Femur (tissue), 1 donor: ENCODE measurements around the gene CATSPERE.
"Not testable (repeated sequence)": the region's sequence is repeated elsewhere in the genome, so short reads cannot be mapped to it uniquely, and the experiment has no call there.

Experiments
- DNase-seq: peaks from one replicate; pipeline ENCODE4 v3.0.0-alpha.2; 2017

Gene CATSPERE

DNA sequence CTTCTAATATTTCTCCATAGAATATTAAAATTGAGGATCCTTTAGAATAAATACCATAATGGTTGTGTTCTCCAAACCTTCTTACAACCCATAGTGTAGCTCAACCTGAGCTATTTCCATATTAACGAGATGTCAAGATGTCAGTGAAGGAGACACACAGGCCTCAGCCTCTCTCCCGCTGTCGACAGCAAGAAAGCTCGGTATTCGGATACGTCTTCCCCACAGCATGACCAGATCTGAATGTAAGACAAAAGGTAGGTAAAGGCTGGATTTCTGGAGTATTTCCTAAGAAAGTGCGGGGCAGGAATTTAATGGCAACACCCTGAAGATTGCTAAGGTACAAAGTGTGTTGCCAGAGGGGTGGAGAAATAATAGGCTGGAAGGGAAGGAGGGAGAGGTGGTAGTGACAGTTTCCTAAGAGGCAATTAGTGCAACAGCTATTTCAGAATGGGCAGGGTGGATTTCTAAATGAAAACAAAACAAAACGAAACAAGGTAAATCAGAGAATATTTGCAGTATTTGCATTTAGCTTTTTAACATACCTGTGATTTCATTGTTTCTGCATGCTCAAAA lies 11.1 kb upstream of the CATSPERE start:
- no peak for DNase-seq

DNA sequence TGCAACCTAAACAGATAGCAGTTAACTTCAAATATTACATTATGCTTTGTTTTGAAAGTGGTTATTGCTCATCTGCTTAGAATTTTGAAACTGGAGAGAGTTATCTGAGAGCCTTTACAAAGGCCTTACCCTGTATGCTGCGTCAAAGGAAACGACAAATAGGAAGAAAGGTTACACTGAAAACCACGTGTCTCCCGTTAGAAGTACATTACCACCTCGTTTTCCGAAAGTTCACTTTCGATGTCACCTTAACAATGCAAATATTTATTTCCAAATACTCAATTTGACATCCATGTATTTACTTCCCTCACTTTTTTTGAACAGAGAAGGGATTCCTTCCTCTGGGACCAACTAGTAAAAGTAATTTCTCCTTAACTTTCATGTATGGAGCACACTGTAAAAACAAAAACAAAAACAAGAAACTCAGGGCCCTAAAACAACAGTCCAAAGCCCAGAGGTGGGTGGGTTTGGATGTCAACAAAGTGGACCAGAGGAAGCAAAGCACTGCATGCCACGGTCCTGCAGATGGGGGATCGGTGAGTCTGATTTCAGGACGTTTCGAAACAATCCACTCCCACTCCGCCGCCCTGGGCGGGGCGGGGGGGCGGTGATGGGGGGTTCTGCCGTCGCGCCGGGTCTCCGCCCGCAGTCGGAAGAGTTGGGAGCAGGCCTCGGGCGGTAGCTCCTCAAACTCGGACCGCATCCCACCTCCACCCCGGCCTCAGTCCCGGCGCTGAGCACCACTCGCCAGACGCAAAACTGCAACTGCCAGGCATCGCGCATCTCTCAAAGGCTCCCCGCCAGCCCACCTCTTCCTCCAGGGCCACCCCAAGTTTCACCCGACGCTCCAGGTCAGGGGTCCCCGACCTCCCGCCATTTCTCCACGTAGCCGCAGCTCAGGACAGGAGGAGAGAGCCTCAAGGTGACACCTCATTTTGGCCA lies 10.2 kb upstream of the CATSPERE start:
- DNase-seq = peak; percentile 71

DNA sequence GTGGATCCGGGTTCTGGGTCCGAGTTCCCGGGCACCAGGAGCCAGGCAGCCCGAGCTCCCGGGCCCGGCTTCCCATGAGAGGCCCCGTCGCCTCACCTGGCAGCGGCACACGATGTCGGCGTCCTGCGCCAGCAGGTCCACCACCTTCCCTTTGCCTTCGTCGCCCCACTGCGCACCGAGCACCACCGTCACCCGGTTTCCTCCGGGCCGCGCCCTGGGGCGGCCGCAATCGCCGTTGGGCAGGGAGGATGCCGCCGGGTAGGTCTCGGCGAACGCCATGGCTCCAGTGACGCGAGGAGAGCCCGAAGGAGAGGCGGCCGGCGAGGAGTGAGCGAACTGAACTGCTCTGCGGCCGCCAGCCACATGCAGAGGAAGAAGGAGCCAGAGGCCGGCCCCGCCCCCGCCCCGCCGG lies 9.5 kb upstream of the CATSPERE start, which contains the start of gene ADSS2:
TSS of gene ADSS2 (minus strand) at position 371 of the 412 bp plus-strand sequence. CDS start at position 279, 92 bp downstream.
- DNase-seq = no peak

DNA sequence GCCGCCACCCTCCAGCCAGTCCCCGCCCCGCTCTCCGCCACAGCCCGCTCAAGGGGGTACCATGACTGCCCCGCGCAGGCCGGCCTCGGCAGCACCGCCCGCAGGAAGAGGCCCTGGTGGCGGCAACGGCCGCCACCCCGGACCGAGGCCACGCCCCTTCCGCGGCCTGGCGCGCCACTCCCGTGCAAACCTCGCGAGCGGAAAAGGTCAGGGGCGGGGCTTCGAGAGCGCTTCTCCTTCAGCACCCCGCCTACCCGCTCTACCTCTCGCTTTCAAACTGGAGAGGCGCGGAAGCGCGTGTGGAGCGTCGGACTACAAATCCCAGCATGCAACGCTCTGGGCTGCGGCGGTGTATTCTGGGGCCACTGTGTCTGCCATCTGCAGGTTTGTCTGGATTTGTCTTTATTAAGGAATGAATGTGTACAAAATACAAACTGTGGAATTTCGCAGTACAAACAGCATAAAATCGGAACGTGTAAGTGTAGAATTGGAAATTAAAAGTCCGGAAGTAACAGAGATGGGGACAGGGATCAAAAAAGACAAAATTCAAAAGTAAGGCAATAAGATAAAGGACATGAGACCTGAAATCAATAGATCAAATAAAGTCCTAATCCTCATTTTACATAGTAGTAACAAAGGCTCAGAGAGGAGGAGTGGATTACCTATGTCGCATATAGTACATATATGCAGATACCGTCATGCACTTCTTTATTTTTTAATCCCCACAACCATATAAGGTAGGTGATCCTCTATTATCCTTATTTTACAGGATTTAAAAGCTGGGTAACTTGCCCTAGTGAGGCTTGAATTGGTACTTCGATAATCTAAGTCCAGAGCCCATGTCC lies 8.9 kb upstream of the CATSPERE start:
- DNase-seq = peak; percentile 99

DNA sequence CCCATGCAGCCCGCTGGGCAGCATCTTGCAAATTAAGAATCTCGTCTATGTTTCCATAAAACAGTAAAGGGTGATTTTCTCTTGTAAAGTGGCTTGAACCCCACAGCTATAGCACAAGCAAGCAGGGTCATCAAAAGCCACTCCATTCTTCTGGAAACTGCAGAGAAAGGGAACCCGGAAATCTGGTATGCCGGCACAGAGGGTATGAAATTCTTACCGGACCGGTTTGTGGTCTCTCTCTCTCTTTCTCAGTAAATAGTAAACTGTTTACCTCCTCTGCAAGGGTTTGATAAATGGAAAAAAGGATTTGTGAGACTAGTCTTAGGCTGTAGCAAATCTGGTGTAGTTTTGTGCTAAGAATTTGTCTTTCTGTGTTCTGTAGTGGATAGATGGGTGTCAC lies 6.7 kb upstream of the CATSPERE start:
- DNase-seq = no peak

DNA sequence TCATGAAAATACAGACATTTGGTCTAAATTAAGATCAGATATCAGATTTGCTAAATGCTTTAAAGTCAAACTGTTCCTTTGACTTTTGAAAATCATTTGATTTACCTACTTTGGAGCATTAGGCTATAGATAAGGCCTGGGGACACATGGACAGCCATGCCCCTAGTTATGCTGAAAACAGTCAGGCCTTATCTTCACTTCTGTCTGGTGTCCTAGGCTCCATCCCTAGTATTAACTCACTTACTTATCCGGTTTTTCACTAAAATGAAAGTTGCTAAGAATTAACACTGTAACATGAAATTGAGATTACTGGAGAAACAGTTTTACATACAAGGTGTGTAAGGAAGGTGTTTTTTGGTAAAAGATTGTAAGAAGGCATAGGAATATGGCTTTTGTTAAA lies 4.5 kb upstream of the CATSPERE start:
- DNase-seq = no peak

DNA sequence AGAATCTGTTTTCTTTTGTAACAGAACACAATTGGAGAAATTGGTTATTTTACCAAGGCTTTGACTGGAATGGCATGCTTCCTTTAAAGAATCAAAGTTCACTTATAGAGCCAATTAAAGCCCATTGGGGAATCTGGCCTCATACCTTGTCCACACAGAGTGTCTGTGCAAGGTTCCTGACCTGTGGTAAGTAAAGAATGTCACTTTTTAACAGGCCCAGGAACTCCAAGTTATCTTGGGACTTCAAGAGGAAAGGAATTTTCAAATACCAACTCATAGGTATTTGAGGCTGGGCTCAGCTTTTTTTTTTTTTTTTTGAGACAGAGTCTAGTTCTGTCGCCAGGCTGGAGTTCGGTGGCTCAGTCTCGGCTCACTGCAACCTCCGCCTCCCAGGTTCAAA lies 2.3 kb upstream of the CATSPERE start:
- DNase-seq = no peak

DNA sequence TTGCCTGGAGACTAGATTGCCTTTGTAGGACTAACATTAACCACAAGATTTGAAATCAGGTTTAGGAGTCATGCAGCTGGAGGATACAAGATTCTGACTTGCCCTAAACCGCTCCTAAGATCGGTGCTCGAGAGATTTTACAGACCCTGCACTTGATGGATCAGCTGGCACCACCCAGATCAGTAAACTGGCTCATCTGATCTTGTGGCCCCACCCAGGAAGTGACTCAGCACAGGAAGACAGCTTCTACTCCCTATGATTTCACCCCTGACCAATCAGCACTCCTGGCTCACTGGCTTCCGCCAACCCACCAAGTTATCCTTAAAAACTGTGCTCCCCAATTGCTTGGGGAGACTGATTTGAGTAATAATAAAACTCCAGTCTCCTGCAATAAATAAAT lies 876 bp upstream of the CATSPERE start:
- DNase-seq = no peak

DNA sequence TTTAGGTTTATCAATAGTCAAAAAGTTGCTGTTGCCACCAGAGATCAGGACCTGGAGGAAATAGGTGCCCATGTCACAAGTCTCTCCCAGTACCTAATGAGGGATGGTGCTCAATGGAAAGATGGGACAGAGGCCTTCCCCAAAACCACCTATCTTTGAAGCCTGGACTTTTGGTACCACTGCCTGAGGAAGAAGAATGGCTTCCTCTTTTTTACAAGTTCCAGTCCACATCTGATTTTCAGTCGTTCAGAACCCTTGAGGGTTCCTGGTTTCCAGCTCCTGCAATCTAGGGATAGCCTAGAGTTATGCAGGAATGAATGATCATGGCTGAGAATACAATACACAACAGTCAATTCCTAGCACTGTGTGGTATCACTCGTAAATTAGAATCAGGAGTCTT lies 5.7 kb downstream of the CATSPERE start:
- no peak for DNase-seq

DNA sequence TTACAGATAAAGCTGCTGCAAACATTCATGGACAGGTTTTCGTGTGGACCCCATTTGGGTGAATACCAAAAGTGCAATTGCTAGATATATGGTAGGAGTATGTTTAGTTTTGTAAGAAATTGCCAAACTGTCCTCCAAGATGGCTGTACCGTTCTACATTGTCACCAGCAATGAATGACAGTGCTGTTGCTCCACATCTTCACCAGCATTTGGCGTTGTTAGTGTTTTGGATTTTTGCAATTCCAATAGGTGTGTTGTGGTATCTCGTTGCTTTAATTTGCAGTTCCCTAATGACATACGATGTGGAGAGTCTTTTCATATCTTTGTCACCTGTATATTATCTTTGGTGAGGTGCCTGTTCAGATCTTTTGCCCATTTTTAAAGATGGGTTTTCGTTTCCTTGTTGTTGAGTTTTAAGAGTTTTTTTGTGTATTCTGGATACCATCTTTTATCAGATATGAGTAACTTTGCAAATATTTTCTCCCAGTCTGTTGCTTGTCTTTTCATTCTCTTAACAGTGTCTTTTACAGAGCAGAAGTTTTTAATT lies 12.1 kb downstream of the CATSPERE start:
- no peak for DNase-seq

DNA sequence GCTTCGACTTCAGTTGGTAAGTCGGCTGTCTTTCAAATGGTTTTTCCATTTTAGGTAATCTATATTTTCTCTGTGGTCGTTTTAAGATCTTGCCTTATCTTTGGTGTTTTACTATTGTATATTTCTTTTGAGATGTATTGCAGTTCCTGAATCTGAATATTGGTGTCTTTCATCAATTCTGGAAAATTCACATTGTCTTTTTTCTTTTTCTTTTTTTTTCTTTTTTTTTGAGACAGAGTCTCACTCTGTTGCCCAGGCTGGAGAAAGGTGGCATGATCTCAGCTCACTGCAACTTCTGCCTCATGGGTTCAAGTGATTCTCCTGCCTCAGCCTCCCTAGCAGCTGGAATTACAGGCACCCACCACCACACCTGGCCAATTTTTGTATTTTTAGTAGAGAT lies 23.9 kb downstream of the CATSPERE start:
- not testable (repeated sequence) for DNase-seq

DNA sequence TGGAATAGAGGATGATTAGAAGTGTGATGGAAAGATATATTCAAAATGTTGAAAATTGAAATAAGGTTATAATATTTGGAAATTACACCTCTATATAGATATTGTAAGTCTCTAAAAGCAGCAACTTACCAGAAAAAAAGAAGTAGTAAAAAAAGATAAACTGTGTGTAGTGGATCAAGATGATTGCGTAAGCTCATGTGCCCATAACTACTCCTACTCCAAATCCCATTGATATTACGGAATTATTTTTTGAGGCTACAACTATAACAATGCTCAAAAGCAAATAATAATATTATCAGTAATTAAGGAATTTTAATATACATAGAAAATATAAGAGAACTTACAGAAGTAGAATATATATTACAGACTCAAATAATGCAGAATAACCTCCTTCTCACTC lies 33.6 kb downstream of the CATSPERE start:
- DNase-seq = no peak

DNA sequence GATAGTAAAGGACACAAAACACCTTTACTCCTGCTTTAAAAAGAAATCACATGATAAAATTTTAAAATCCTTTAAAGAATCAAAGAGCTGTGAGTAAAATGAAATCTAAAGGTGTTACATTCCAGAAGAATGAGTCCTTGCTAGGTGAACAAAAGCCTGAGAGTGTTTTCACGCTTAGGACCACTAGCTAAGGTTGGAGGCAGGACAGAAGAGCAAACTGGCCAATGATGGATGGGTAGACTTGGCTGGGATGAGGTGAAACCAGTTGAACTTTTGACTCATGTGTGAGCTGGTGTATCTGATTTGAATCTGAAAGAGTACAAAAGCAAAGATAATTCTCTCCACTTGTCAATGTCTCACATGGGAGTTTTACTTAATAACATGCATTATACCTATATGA lies 35.1 kb downstream of the CATSPERE start:
- no peak for DNase-seq

DNA sequence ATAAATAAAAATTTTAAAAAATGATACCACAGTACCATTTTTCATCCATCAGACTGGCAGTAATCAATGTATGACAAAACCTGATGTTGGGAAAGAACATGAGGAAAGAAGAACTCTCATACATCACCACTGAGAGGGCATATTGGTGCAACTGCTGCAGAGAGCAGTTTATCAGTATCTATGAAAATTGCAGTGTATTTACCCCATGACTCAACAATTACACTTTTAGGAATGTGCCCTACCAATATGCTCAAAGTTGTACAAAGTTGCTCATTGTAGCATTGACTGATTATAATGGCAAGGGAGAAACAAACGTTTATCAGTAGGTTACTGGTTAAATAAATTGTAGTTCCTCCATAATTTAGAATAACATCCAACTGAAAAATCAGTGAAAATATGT lies 36.7 kb downstream of the CATSPERE start:
- DNase-seq = no peak

DNA sequence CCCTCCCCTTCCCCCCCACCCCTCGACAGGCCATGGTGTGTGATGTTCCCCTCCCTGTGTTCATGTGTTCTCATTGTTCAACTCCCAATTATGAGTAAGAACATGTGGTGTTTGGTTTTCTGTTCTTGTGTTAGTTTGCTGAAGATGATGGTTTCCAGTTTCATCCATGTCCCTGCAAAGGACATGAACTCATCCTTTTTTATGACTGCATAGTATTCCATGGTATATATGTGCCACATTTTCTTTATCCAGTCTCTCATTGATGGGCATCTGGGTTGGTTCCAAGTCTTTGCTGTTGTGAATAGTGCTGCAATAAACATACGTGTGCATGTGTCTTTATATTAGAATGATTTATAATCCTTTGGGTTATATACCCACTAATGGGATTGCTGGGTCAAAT lies 38.4 kb downstream of the CATSPERE start:
- DNase-seq = not testable (repeated sequence)

DNA sequence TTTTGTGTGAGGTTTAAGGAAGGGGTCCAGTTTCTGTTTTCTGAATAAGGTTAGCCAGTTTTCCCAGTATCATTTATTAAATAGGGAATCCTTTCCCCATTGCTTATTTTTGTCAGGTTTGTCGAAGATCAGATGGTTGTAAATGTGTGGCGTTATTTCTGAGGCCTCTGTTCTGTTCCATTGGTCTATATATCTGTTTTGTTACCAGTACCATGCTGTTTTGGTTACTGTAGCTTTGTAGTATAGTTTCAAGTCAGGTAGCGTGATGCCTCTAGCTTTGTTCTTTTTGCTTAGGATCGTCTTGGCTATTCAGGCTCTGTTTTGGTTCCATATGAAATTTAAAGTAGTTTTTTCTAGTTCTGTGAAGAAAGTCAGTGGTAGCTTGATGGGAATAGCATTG lies 39.4 kb downstream of the CATSPERE start:
- not testable (repeated sequence) for DNase-seq

DNA sequence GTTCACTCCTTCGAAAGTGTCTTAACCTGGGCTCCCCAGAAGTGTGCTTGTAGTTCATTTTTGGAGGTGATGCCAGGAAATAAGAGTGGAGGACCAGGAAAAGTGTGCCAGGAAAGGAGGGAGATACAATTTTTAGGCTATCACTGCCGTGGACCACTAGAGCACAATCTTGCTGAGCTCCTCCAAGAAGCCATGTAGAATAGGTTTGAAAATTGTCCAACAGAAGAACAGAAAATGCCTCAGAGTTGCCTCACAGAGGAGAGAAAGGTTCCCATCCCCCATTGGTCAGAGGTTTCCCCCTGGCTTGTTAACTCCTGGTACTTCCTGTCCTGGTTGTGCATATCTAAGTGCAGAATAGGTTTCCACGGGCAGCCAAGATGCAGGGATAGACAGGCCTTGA lies 41.6 kb downstream of the CATSPERE start:
- no peak for DNase-seq

DNA sequence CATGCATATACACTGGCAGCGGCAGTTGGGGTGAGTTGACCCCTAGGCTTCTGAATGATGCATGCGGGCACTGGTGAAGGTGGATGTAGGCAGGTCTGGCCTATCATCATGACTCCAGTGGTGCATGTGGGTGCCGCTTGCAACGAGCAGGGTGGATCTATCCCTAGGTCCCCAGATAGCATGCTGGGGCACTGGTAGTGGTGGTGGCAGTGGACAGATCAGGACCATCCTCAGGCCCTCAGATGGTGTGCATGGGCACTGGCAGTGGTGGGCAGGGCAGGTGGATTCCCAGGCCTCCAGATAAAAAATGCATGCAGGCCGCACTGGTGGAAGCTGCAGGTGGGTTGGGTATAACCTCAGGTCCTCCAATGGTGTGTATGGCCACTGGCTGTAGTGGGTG lies 52.4 kb downstream of the CATSPERE start:
- no peak for DNase-seq

DNA sequence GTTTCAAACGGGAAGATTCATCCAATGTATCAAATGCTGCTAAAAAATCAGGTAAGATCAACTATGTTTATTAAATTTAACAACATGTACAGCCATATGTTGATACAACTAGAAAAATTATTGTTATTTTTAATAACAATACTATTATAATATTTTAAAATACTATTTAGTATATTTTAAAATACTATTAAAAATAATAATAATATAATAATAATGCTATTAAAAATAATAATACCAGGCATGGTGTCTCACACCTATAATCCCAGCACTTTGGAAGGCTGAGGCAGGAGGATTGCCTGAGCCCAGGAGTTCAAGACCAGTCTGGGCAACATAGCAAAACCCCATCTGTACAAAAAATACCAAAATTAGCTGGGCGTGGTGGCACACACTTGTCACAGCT lies 54.6 kb downstream of the CATSPERE start:
- DNase-seq = no peak

DNA sequence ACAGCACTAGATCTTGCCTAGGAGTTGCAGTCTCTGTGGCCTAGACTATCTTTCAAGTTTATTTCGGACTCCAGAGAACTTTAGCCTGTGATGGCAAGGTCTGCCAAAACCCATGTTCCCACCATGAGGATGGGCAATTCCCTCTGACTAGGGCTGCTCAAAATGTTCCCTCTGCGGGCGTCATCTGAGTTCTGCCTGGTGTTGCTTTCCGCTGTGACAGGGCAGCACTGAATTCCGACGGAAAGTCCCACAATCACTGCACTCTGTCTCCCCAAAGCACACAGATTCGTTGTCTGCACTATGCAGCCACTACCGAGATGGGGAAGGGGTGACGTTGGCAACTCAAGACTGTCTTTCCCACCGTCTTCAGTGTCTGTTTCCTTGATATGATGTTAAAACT lies 75.2 kb downstream of the CATSPERE start:
- DNase-seq = no peak

DNA sequence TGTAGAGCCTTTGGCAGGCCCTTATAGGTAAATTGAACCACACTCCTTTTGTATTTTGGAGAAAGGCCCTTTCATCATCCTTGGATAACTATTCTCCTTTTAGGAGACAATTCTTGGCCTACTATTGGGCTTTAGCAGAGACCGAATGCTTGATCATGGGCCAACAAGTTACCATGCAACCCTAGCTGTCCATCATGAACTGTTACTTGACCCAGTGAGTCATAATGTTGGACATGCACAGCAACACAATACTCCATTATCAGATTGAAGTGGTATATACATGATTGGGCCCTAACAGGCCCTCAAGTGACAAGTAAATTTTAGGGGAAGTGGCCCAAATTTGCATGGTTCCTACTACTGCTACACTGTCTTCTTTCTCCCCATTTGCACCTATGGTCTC lies 84.4 kb downstream of the CATSPERE start:
- no peak for DNase-seq

DNA sequence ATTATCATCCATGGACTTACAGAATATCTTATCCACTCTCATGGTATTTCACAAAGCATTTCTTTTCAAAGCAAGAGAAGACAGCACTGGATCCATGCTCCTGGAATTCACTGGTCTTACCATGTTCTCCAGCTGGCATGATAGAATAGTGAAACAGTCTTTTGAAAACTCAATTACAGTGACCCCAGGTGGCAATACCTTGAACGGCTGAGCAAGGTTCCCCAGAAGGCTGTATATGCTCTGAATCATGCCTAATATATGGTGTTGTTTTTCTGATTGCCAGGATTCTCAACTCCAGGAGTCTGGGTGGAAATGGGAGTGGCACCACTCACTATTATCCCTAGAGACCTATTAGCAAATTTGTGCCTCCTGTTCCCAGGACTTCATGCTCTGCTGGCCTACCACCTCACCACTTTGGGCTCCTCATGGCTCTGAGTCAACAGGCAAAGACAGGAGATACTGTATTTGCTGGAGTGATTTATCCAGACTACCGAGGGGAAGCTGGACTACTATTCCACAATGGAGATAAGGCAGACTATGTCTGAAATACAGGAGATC lies 87.6 kb downstream of the CATSPERE start:
- DNase-seq = no peak

DNA sequence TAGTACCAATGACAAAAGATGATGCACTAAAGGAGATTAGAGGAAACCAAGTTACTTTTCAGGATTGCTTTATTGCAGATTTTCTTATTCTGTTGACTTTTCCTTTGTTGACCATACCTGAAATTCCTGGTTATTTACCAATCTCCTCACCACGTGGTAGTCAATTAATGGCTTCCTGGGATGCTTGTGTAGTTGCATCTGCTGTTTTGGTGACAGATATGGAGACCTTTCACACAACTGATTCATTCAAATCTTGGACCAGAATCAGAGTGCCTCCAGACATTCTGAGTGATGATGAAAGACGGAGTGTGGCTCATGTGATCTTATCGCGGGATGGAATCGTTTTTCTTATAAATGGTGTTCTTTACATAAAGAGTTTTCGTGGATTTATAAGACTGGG lies 91.3 kb downstream of the CATSPERE start:
- DNase-seq = no peak
